GM21723 (cell line): ENCODE results near the gene ZFP57.

Experiments
- ATAC-seq: cut with Tn5 transposase; IDR thresholded peaks from one replicate; pipeline ENCODE4 v1.9.1; 2021; ENCODE audit warnings: mild to moderate bottlenecking, moderate library complexity; ENCODE audit not compliant: unreplicated experiment

The ZFP57 gene

GRCh38 chr6:29627755-29628418, 53.1 kb downstream of the ZFP57 start:
- ATAC-seq, result no peak

- ATAC-seq, result no peak
These were observed 53.8 kb downstream of the ZFP57 start for GRCh38 chr6:29626948-29627754.

- ATAC-seq, result no peak
These were observed 55.5 kb downstream of the ZFP57 start for GRCh38 chr6:29625337-29625930.

- ATAC-seq, result no peak
These were observed 56.4 kb downstream of the ZFP57 start for GRCh38 chr6:29624520-29624961.
